Measurements from ENCODE around the gene HAGHL.
"Not testable (repeated sequence)": the region's sequence is repeated elsewhere in the genome, so short reads cannot be mapped to it uniquely, and the experiment has no call there.

- TF ChIP-seq CTCF, POLR2A (IDR thresholded peaks at IDR 0.05): not testable (repeated sequence)
Measured at GRCh38 chr16:742894-743293, 16.0 kb downstream of the HAGHL start.
